PFSK-1 (cell line): Measurements from ENCODE around the gene PDGFD.

Experiments
- FOXP2 ChIP-seq: optimal IDR thresholded peaks from 2 replicates; pipeline ENCODE3; 2011; ENCODE audit warnings: borderline replicate concordance, control low read depth, inconsistent platforms; ENCODE audit not compliant: insufficient read depth; ENCODE audit errors: extremely low read length, extremely low read depth
- POLR2AphosphoS5 ChIP-seq: IDR thresholded peaks from 2 replicates; pipeline ENCODE4 v1.6.1; 2012; ENCODE audit warnings: low read depth, mild to moderate bottlenecking, control low read depth, low read length, moderate library complexity
- REST ChIP-seq, 2 experiments: IDR thresholded peaks; 2 replicates each; pipeline versions ENCODE4 v1.6.1 to v1.8.0; 2011 to 2012; ENCODE audit warnings: low read depth in 2 of 2, low read length in 2 of 2, control low read depth in 1 of 2, inconsistent platforms in 1 of 2, mild to moderate bottlenecking in 1 of 2, moderate library complexity in 1 of 2; ENCODE audit not compliant: insufficient read depth in 1 of 2
- SIN3A ChIP-seq: IDR thresholded peaks from 2 replicates; pipeline ENCODE4 v1.6.1; 2012; ENCODE audit warnings: mild to moderate bottlenecking, low read length, moderate library complexity, borderline replicate concordance; ENCODE audit not compliant: insufficient read depth
- TAF1 ChIP-seq: IDR thresholded peaks from 2 replicates; pipeline ENCODE4 v1.6.1; 2012; ENCODE audit warnings: low read length, control low read depth, borderline replicate concordance; ENCODE audit not compliant: insufficient read depth

PDGFD gene

DNA sequence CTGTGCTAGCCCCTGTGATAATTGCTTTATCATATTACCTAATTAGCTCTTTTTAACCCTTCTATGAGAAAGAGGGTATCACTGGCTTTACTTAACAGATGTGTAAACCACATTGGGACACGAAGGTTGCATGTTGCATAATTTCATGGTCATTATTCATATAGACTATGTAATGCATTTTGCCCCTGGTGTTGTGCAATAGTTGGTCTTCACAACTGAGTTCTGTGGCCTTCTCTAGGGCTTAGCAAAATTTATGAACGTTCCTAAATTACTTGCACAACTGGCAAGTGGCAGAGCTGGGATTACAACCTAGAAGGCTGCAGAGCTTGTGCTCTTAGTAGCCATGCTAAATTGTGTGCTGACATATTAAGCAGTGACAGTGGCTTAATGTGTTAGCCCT is 34.6 kb upstream of the PDGFD start:
- TF ChIP-seq SIN3A (no peak), POLR2AphosphoS5 (no peak)

- no peak for TF ChIP-seq POLR2AphosphoS5
- no peak for TF ChIP-seq FOXP2
- no peak for TF ChIP-seq REST (IDR thresholded peaks at IDR 0.05; ENCODE audit: insufficient read depth in 1 of 2, low read depth in 2 of 2, low read length in 2 of 2)
- TF ChIP-seq SIN3A, result no peak
- no peak for TF ChIP-seq TAF1
Measured at GRCh38 chr11:104191124-104191523, 27.2 kb upstream of the PDGFD start.

DNA sequence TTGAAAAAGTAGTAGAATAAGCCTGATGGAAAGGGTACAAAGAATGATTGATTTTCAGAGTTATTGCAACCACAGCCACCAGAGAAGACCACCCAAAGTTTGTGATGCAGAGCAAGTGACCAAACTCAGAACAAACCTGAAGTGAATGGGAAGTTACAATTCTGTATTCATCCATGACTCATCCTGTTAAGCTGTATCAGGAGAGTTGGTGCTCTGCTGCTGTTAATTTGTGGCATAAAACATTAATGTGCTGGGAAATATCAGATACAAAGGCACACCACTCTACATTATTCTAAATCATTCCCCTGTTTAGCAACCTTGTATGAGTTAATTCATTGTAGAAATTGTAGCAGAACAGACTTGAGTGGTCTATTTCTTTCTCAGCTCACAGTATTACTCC is 19.6 kb upstream of the PDGFD start:
- no peak for TF ChIP-seq SIN3A

DNA sequence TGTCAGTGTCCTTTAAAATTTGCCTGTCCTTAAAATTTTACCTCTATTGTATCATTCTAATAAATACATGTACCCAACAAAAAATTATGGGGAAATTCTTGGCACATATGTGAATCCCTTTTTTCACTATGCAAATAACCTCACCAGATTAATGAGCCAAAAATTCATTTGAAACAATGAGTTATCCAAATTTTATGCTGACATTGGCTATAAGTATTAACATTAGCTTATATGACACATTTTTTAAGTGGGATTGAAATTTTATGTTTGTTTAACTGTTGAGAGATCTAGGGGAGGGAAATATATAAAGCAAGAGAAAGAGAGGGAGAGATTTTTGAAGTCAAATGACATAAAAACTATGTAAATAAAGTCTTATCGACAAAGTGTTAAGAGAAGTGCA is 11.8 kb upstream of the PDGFD start:
- TF ChIP-seq REST (IDR thresholded peaks at IDR 0.05; ENCODE audit: insufficient read depth in 1 of 2, low read depth in 2 of 2, low read length in 2 of 2) (no peak), SIN3A (no peak), FOXP2 (no peak), POLR2AphosphoS5 (no peak), TAF1 (no peak)

GRCh38 chr11:104169091-104169490 is 5.1 kb upstream of the PDGFD start:
- no peak for TF ChIP-seq TAF1
- no peak for TF ChIP-seq REST (IDR thresholded peaks at IDR 0.05; ENCODE audit: insufficient read depth in 1 of 2, low read depth in 2 of 2, low read length in 2 of 2)
- TF ChIP-seq POLR2AphosphoS5, result no peak
- TF ChIP-seq SIN3A, result no peak
- TF ChIP-seq FOXP2, result no peak

- TF ChIP-seq REST (IDR thresholded peaks at IDR 0.05; ENCODE audit: insufficient read depth in 1 of 2, low read depth in 2 of 2, low read length in 2 of 2) (no peak), POLR2AphosphoS5 (no peak), FOXP2 (no peak), SIN3A (no peak), TAF1 (no peak)
Measured at GRCh38 chr11:104165014-104165413, 1.1 kb upstream of the PDGFD start.
